Testis (tissue), 2 donors: ENCODE measurements around the gene TMEM203.

ENCODE experiments used
- CTCF ChIP-seq, 3 experiments: fragments of 450-650 bp in 2 of 3; fragments of 200-600 bp in 1 of 3; sonication (generic) in 1 of 3; IDR thresholded peaks; one replicate each; pipeline ENCODE4 v1.5.1; 2016 to 2019; ENCODE audit warnings: antibody characterized with exemption in 3 of 3, mild to moderate bottlenecking in 2 of 3, moderate library complexity in 1 of 3
- POLR2A ChIP-seq: fragments of 450-650 bp; IDR thresholded peaks from one replicate; pipeline ENCODE4 v1.6.1; 2017; ENCODE audit warnings: antibody characterized with exemption, mild to moderate bottlenecking, moderate library complexity

GRCh38 chr9:137236936-137237421 lies 31.5 kb upstream of the TMEM203 start:
- TF ChIP-seq CTCF (IDR thresholded peaks at IDR 0.05) (no peak), POLR2A (no peak)
